Suppressor macrophage treated with lipopolysaccharide for 4 hours (primary cell): ENCODE results near the gene ZNF318.
"Not testable (repeated sequence)": the region's sequence is repeated elsewhere in the genome, so short reads cannot be mapped to it uniquely, and the experiment has no call there.

ENCODE experiments used
- DNase-seq: peaks from one replicate; pipeline ENCODE4 v3.0.0-alpha.2; 2020

ZNF318 gene

GRCh38 chr6:43369174-43370002, at the start of gene ZNF318:
Gene ZNF318 (minus strand): TSS chr6:43369647. CDS start chr6:43369365, 282 bp downstream.
- DNase-seq: peak; percentile 99

- DNase-seq: no peak
Measured at GRCh38 chr6:43416935-43417334, 47.5 kb upstream of the ZNF318 start.

- DNase-seq: not testable (repeated sequence)
Measured at GRCh38 chr6:43415275-43415674, 45.8 kb upstream of the ZNF318 start.

GRCh38 chr6:43413002-43413401, 43.6 kb upstream of the ZNF318 start:
- no peak for DNase-seq

- DNase-seq: no peak
Measured at GRCh38 chr6:43412541-43412940, 43.1 kb upstream of the ZNF318 start.

- DNase-seq: not testable (repeated sequence)
Measured at GRCh38 chr6:43410776-43411175, 41.3 kb upstream of the ZNF318 start.

- no peak for DNase-seq
Measured at GRCh38 chr6:43408259-43408658, 38.8 kb upstream of the ZNF318 start.

- DNase-seq: no peak
Measured at GRCh38 chr6:43407296-43407695, 37.8 kb upstream of the ZNF318 start.

GRCh38 chr6:43405354-43405753, 35.9 kb upstream of the ZNF318 start:
- no peak for DNase-seq

GRCh38 chr6:43402820-43403219, 33.4 kb upstream of the ZNF318 start:
- no peak for DNase-seq

GRCh38 chr6:43401730-43402129, 32.3 kb upstream of the ZNF318 start:
- no peak for DNase-seq

- DNase-seq: no peak
Measured at GRCh38 chr6:43399932-43400487, 30.6 kb upstream of the ZNF318 start.

- DNase-seq: no peak
Measured at GRCh38 chr6:43396408-43397149, 27.1 kb upstream of the ZNF318 start.

- no peak for DNase-seq
Measured at GRCh38 chr6:43395776-43396175, 26.3 kb upstream of the ZNF318 start.

GRCh38 chr6:43394982-43395381, 25.5 kb upstream of the ZNF318 start:
- DNase-seq: no peak

GRCh38 chr6:43393602-43394001, 24.2 kb upstream of the ZNF318 start:
- peak; percentile 27 for DNase-seq

GRCh38 chr6:43393133-43393532, 23.7 kb upstream of the ZNF318 start:
- not testable (repeated sequence) for DNase-seq

- no peak for DNase-seq
Measured at GRCh38 chr6:43391440-43392031, 22.1 kb upstream of the ZNF318 start.

- DNase-seq: not testable (repeated sequence)
Measured at GRCh38 chr6:43390753-43391439, 21.4 kb upstream of the ZNF318 start.

GRCh38 chr6:43389730-43390295, 20.4 kb upstream of the ZNF318 start:
- DNase-seq: no peak

- peak; percentile 60 for DNase-seq
Measured at GRCh38 chr6:43386492-43386891, 17.0 kb upstream of the ZNF318 start.

GRCh38 chr6:43383021-43383667, 13.7 kb upstream of the ZNF318 start:
- DNase-seq: peak; percentile 45
